Osteoblast (primary cell): Measurements from ENCODE around the gene BTBD7. TPM values are rescaled to one million over a fixed set of nuclear protein-coding genes. Genes with fewer than 3 reads are reported as not detected.
A peak's percentile ranks its signal among the peaks of the same experiment; 100 is the strongest.

Experiments
- DNase-seq: peaks from one replicate; pipeline ENCODE4 v3.0.0; 2011; ENCODE audit warnings: low spot score, mixed read lengths; ENCODE audit not compliant: insufficient read length; ENCODE audit errors: missing footprints
- H2AFZ ChIP-seq: 2 replicates; pipeline ENCODE4 v1.6.0; 2011; ENCODE audit warnings: mild to moderate bottlenecking, low read length
- H3K27ac ChIP-seq: 2 replicates; pipeline ENCODE4 v1.5.1; 2011; ENCODE audit warnings: mild to moderate bottlenecking, low read depth, low read length, moderate library complexity
- H3K27me3 ChIP-seq: 2 replicates; pipeline ENCODE4 v1.6.0; 2012; ENCODE audit warnings: mild to moderate bottlenecking, control low read depth, inconsistent platforms, low read length, moderate library complexity; ENCODE audit not compliant: insufficient read depth
- H3K36me3 ChIP-seq: 2 replicates; pipeline ENCODE4 v1.5.1; 2011; ENCODE audit warnings: mild to moderate bottlenecking, low read length, control low read depth, moderate library complexity; ENCODE audit not compliant: insufficient read depth
- H3K4me1 ChIP-seq: 2 replicates; pipeline ENCODE4 v1.5.1; 2011; ENCODE audit warnings: mild to moderate bottlenecking, low read length, control low read depth, moderate library complexity; ENCODE audit not compliant: insufficient read depth
- H3K4me2 ChIP-seq: 2 replicates; pipeline ENCODE4 v1.6.0; 2011; ENCODE audit warnings: mild to moderate bottlenecking, low read length; ENCODE audit not compliant: insufficient read depth
- H3K4me3 ChIP-seq: fragments of 200-600 bp; sonication (generic); 3 replicates; pipeline ENCODE4 v1.5.1; 2012; ENCODE audit warnings: mild to moderate bottlenecking, low read length, inconsistent platforms; ENCODE audit not compliant: insufficient read depth
- H3K79me2 ChIP-seq: 2 replicates; pipeline ENCODE4 v1.6.0; 2012; ENCODE audit warnings: mild to moderate bottlenecking, low read length, control low read depth, inconsistent platforms; ENCODE audit not compliant: insufficient read depth
- H3K9me3 ChIP-seq: 2 replicates; pipeline ENCODE4 v1.5.1; 2011; ENCODE audit warnings: low read depth, low read length, control low read depth
- H4K20me1 ChIP-seq: 2 replicates; pipeline ENCODE4 v1.6.0; 2012; ENCODE audit warnings: mild to moderate bottlenecking, low read length, control low read depth; ENCODE audit not compliant: insufficient read depth
- total RNA-seq: library from RNA; depleted of rRNA; stranded (reverse); fragments of >200 nt; gene quantifications from 2 replicates; pipeline ENCODE4 v1.2.3, GENCODE V29; 2012
- TF ChIP-seq, protein P1 (sequence below): IDR thresholded peaks from 2 replicates; pipeline ENCODE4 v1.5.1; 2011; ENCODE audit warnings: mild to moderate bottlenecking, low read depth, low read length, moderate library complexity; ENCODE audit errors: extremely low read depth

BTBD7 gene
- total RNA-seq, 1 donor = 31.1 TPM

DNA sequence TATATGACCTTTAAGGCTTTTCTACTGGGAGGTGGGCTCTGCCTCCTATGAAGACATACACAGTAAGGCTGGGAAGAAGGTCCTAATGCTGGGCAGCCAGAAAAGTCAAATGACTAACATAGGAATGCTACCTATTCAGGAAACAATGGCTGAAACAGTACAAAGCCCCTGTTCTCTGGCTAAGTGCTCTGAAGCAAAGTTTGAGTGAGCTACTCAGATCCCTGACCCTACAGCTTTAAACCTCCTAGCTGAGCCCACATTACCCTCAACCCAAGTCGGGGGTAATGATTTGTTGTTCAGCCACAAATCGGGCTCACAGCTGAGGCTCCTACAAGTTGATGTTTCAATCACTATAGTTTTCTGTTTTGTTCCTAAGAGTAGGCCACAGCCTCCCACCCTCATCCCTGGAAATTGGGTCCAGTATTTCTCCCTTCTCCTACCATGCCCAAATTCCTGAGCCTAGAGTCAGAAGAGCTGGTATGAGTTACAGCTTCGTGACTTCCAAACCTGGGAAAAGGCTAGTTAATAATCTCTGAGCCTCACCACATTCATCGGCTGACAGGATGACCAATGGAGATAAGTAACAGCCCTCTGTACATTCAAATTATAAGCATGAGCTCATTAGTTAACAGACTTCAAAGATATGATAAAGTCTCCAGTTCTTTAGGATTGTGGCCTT, 46.5 kb downstream of the BTBD7 start:
- H3K4me1 ChIP-seq = peaks cover 14% of the 10 kb centered on the region
- H4K20me1 ChIP-seq = peaks cover 5% of the 10 kb centered on the region
- H2AFZ ChIP-seq = no peak overlapping the region
- no peaks in the 10 kb centered on the region for H3K27me3 ChIP-seq
- peaks cover 17% of the 10 kb centered on the region for H3K79me2 ChIP-seq
- H3K36me3 ChIP-seq = no peaks in the 10 kb centered on the region
- H3K9me3 ChIP-seq = no peaks in the 10 kb centered on the region
- H3K4me3 ChIP-seq = no peak overlapping the region
- H3K27ac ChIP-seq = peak overlapping the region; percentile 84
- DNase-seq = no peak
- no peak overlapping the region for H3K4me2 ChIP-seq
- TF ChIP-seq, protein P1, sequence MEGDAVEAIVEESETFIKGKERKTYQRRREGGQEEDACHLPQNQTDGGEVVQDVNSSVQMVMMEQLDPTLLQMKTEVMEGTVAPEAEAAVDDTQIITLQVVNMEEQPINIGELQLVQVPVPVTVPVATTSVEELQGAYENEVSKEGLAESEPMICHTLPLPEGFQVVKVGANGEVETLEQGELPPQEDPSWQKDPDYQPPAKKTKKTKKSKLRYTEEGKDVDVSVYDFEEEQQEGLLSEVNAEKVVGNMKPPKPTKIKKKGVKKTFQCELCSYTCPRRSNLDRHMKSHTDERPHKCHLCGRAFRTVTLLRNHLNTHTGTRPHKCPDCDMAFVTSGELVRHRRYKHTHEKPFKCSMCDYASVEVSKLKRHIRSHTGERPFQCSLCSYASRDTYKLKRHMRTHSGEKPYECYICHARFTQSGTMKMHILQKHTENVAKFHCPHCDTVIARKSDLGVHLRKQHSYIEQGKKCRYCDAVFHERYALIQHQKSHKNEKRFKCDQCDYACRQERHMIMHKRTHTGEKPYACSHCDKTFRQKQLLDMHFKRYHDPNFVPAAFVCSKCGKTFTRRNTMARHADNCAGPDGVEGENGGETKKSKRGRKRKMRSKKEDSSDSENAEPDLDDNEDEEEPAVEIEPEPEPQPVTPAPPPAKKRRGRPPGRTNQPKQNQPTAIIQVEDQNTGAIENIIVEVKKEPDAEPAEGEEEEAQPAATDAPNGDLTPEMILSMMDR = no peak

DNA sequence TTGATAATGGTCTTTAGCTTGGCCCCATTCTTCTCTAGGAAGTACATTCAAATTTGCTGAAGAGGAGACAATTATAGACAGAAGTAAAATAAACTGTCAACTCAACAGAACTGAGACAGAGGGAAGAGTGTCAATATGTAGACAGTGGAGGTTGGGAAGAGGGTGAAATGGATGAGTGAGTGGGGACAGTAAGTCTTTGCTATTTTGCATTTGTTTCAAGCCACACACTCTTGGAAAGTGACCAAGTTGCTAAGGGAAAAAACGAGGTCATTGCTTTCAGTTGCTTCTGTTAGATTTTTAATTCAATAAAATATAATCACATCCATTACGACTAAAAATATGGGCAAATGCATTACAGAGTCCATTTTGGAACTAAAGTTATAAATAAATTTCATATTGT, 47.8 kb downstream of the BTBD7 start:
- no peak for DNase-seq
- Histone ChIP-seq H3K9me3 (no peaks in the 10 kb centered on the region), H3K36me3 (no peaks in the 10 kb centered on the region), H3K4me1 (peaks cover 14% of the 10 kb centered on the region), H3K27me3 (no peaks in the 10 kb centered on the region), H2AFZ (no peak overlapping the region), H3K4me2 (no peak overlapping the region), H3K79me2 (peaks cover 20% of the 10 kb centered on the region), H4K20me1 (peaks cover 5% of the 10 kb centered on the region), H3K4me3 (no peak overlapping the region), H3K27ac (no peak overlapping the region)
- TF ChIP-seq, protein P1 = no peak

DNA sequence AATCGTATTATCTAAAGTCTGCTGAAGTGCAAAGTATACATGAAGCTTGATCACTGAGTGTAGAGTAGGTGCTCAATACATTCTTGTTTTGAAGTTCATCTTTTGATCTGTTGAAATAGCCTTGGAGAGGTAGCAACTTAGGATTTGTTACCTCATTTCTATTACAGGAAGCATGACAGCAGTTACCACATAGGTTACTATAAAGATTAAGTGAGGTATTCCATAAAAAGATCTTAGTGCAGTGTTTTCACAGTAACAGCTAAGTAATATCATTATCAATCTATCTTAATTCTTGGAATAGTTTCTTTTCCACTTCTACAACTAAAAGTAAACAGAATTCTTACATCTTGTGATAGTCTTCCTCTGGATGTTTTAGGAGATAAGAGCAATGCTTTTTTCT, 50.9 kb downstream of the BTBD7 start:
- Histone ChIP-seq H3K4me3 (no peak overlapping the region), H3K36me3 (no peaks in the 10 kb centered on the region), H3K27me3 (no peaks in the 10 kb centered on the region), H3K4me2 (no peak overlapping the region), H3K79me2 (peaks cover 28% of the 10 kb centered on the region), H3K9me3 (no peaks in the 10 kb centered on the region), H3K4me1 (peaks cover 14% of the 10 kb centered on the region), H3K27ac (no peak overlapping the region), H2AFZ (no peak overlapping the region), H4K20me1 (peaks cover 5% of the 10 kb centered on the region)
- TF ChIP-seq, protein P1 = no peak
- no peak for DNase-seq

DNA sequence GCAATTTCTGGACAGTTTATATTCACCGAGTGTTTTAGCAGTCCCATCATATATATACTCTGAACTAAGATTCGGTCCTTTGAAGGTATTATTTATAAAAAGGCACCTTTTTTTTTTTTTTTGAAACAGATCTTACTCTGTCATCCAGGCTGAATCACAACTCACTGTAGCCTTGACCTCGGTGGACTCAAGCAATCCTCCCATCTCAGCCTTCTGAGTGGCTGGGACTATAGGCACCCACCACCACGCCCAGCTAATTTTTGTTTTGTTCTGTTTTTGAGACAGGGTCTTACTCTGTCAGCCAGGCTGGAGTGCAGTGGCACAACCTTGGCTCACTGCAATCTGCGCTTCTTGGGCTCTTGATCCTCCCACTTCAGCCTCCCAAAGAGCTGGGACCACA, 52.1 kb downstream of the BTBD7 start:
- no peaks in the 10 kb centered on the region for H3K9me3 ChIP-seq
- H3K27ac ChIP-seq = no peak overlapping the region
- no peak overlapping the region for H2AFZ ChIP-seq
- H3K4me2 ChIP-seq = no peak overlapping the region
- H3K79me2 ChIP-seq = peaks cover 24% of the 10 kb centered on the region
- H4K20me1 ChIP-seq = no peaks in the 10 kb centered on the region
- TF ChIP-seq, protein P1 = no peak
- peaks cover 5% of the 10 kb centered on the region for H3K4me1 ChIP-seq
- H3K36me3 ChIP-seq = no peaks in the 10 kb centered on the region
- H3K4me3 ChIP-seq = no peak overlapping the region
- no peaks in the 10 kb centered on the region for H3K27me3 ChIP-seq
- no peak for DNase-seq
